HEK293 (cell line): ENCODE data around the gene DHRS7.
A peak's percentile ranks its signal among the peaks of the same experiment; 100 is the strongest.
"Not testable (repeated sequence)": the region's sequence is repeated elsewhere in the genome, so short reads cannot be mapped to it uniquely, and the experiment has no call there.

ENCODE experiments used
- CTCF ChIA-PET: fragments of 350-600 bp; formaldehyde crosslinking; extraction: SDS; loops from one replicate; lab custom pipeline; 2021; ENCODE audit warnings: antibody characterized with exemption; lab: Yijun Ruan, JAX
- POLR2A ChIA-PET: fragments of 300-600 bp; formaldehyde crosslinking; extraction: SDS; loops from one replicate; lab custom pipeline; 2020; ENCODE audit warnings: antibody characterized with exemption, inconsistent platforms; lab: Yijun Ruan, JAX
- H3K27ac ChIP-seq: fragments of 200-500 bp; sonication (Bioruptor generic); 2 replicates; pipeline ENCODE4 v1.5.1; 2014; ENCODE audit warnings: low read depth, low read length, control low read depth, inconsistent platforms; ENCODE audit errors: extremely low read depth
- H3K36me3 ChIP-seq, 2 experiments: fragments of 200-500 bp in 1 of 2; sonication (Bioruptor generic) in 1 of 2; 1 replicate in 1 of 2; 2 replicates in 1 of 2; pipeline ENCODE4 v1.5.1; 2014 to 2017; ENCODE audit warnings: inconsistent platforms in 2 of 2, low read length in 2 of 2; ENCODE audit not compliant: control insufficient read depth in 2 of 2, insufficient read depth in 1 of 2
- H3K4me1 ChIP-seq: fragments of 200-500 bp; sonication (Bioruptor generic); 2 replicates; pipeline ENCODE4 v1.5.1; 2014; ENCODE audit warnings: mild to moderate bottlenecking, low read length, inconsistent platforms; ENCODE audit not compliant: control insufficient read depth, insufficient read depth
- H3K4me3 ChIP-seq: 2 replicates; pipeline ENCODE4 v1.5.1; 2011; ENCODE audit warnings: low read depth, mild to moderate bottlenecking, control low read depth, low read length, moderate library complexity
- H3K9me3 ChIP-seq: fragments of 200-500 bp; sonication (Bioruptor generic); 2 replicates; pipeline ENCODE4 v1.5.1; 2014; ENCODE audit warnings: low read depth, low read length, inconsistent platforms; ENCODE audit not compliant: control insufficient read depth, insufficient read depth
- BCL11B ChIP-seq: fragments of 450-650 bp; formaldehyde crosslinking; IDR thresholded peaks from 2 replicates; pipeline ENCODE4 v1.5.1; 2016; ENCODE audit warnings: low read depth, missing biosample characterization, missing genetic modification characterization
- GLI2 ChIP-seq: fragments of 450-650 bp; formaldehyde crosslinking; IDR thresholded peaks from 2 replicates; pipeline ENCODE4; 2017; ENCODE audit warnings: missing biosample characterization, missing genetic modification characterization, low read depth, borderline replicate concordance
- SCRT1 ChIP-seq: fragments of 450-650 bp; formaldehyde crosslinking; IDR thresholded peaks from 2 replicates; pipeline ENCODE4 v1.5.1; 2016; ENCODE audit warnings: missing biosample characterization, missing genetic modification characterization, borderline replicate concordance
- SCRT2 ChIP-seq: fragments of 450-650 bp; formaldehyde crosslinking; IDR thresholded peaks from 2 replicates; pipeline ENCODE4 v1.5.1; 2016; ENCODE audit warnings: missing biosample characterization, missing genetic modification characterization
- WT1 ChIP-seq: fragments of 450-650 bp; formaldehyde crosslinking; IDR thresholded peaks from 2 replicates; pipeline ENCODE4 v1.5.1; 2016; ENCODE audit warnings: missing biosample characterization, missing genetic modification characterization
- YY1 ChIP-seq: fragments of 450-650 bp; formaldehyde crosslinking; IDR thresholded peaks from 2 replicates; pipeline ENCODE4 v1.5.1; 2018; ENCODE audit warnings: missing biosample characterization, missing genetic modification characterization
- ZBTB44 ChIP-seq: fragments of 450-650 bp; IDR thresholded peaks from 2 replicates; pipeline ENCODE4 v1.5.1; 2018; ENCODE audit warnings: missing biosample characterization, mild to moderate bottlenecking, missing genetic modification characterization
- ZBTB48 ChIP-seq: fragments of 450-650 bp; formaldehyde crosslinking; IDR thresholded peaks from 2 replicates; pipeline ENCODE4 v1.5.1; 2016; ENCODE audit warnings: missing biosample characterization, missing genetic modification characterization
- ZNF16 ChIP-seq: fragments of 450-650 bp; formaldehyde crosslinking; IDR thresholded peaks from 2 replicates; pipeline ENCODE4 v1.5.1; 2016; ENCODE audit warnings: low read depth, missing biosample characterization, missing genetic modification characterization
- ZNF175 ChIP-seq: fragments of 450-650 bp; formaldehyde crosslinking; IDR thresholded peaks from 2 replicates; pipeline ENCODE4 v1.5.1; 2016; ENCODE audit warnings: missing biosample characterization, missing genetic modification characterization
- ZNF654 ChIP-seq: fragments of 450-650 bp; formaldehyde crosslinking; IDR thresholded peaks from 2 replicates; pipeline ENCODE4 v1.5.1; 2016; ENCODE audit warnings: low read depth, missing biosample characterization, missing genetic modification characterization
- ZNF660 ChIP-seq: fragments of 450-650 bp; IDR thresholded peaks from 2 replicates; pipeline ENCODE4 v1.5.1; 2018; ENCODE audit warnings: missing biosample characterization, mild to moderate bottlenecking, missing genetic modification characterization
- ZNF776 ChIP-seq: fragments of 450-650 bp; formaldehyde crosslinking; IDR thresholded peaks from 2 replicates; pipeline ENCODE4 v1.5.0; 2017; ENCODE audit warnings: missing biosample characterization, missing genetic modification characterization, borderline replicate concordance
- ZNF791 ChIP-seq: fragments of 450-650 bp; formaldehyde crosslinking; IDR thresholded peaks from 2 replicates; pipeline ENCODE4 v1.5.1; 2016; ENCODE audit warnings: missing biosample characterization, missing genetic modification characterization
- ZSCAN16 ChIP-seq: fragments of 450-650 bp; formaldehyde crosslinking; IDR thresholded peaks from 2 replicates; pipeline ENCODE4 v1.5.1; 2016; ENCODE audit warnings: missing biosample characterization, missing genetic modification characterization
- TF ChIP-seq, protein P1 (sequence below): fragments of 450-650 bp; formaldehyde crosslinking; IDR thresholded peaks from 2 replicates; pipeline ENCODE4 v1.5.1; 2016; ENCODE audit warnings: missing biosample characterization, missing genetic modification characterization, low read depth
- TF ChIP-seq, protein P2 (sequence below): fragments of 450-650 bp; formaldehyde crosslinking; IDR thresholded peaks from 2 replicates; pipeline ENCODE4 v1.5.1; 2017; ENCODE audit warnings: missing biosample characterization, missing genetic modification characterization

Gene DHRS7

DNA sequence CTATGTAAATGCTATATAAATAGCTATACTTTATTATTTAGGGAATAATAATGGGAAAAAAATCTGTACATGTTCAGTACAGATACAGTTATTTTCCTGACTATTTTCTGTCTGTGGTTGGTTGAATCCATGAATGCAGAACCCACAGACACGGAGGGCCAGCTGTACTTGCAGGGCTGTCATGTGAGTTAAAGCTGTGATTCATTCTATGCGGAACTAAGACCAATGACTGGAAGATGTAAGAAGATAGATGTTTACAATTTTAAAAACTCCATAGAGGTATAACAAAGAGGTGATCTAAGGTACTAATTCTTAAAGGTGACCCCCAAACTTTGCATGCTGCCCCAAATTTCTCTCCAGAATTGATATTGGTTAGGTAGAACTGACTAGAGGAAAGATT is 58.9 kb downstream of the DHRS7 start:
- Histone ChIP-seq H3K36me3 (peaks cover 6 to 23% of the 10 kb centered on the region in 2 experiments; a peak in 1 of 3 replicates), H3K4me3 (no peak overlapping the region), H3K4me1 (no peaks in the 10 kb centered on the region), H3K27ac (no peak overlapping the region), H3K9me3 (no peaks in the 10 kb centered on the region)
- POLR2A ChIA-PET: no interaction called here
- no peak for TF ChIP-seq ZBTB44 (tag by site-specific recombination)
- CTCF ChIA-PET: no interaction called here

- ChIA-PET CTCF (no interaction called here), POLR2A (no interaction called here)
- Histone ChIP-seq H3K27ac (no peak overlapping the region), H3K4me3 (no peak overlapping the region), H3K9me3 (no peaks in the 10 kb centered on the region), H3K36me3 (peaks cover 4 to 8% of the 10 kb centered on the region in 2 experiments; a peak in 2 of 3 replicates), H3K4me1 (no peaks in the 10 kb centered on the region)
- TF ChIP-seq, protein P1, sequence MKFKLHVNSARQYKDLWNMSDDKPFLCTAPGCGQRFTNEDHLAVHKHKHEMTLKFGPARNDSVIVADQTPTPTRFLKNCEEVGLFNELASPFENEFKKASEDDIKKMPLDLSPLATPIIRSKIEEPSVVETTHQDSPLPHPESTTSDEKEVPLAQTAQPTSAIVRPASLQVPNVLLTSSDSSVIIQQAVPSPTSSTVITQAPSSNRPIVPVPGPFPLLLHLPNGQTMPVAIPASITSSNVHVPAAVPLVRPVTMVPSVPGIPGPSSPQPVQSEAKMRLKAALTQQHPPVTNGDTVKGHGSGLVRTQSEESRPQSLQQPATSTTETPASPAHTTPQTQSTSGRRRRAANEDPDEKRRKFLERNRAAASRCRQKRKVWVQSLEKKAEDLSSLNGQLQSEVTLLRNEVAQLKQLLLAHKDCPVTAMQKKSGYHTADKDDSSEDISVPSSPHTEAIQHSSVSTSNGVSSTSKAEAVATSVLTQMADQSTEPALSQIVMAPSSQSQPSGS (tag by site-specific recombination): peak; percentile 62; the same call in 1 of the 2 replicates
- no peak for TF ChIP-seq GLI2
Measured at GRCh38 chr14:60102389-60102788, 62.8 kb downstream of the DHRS7 start.

DNA sequence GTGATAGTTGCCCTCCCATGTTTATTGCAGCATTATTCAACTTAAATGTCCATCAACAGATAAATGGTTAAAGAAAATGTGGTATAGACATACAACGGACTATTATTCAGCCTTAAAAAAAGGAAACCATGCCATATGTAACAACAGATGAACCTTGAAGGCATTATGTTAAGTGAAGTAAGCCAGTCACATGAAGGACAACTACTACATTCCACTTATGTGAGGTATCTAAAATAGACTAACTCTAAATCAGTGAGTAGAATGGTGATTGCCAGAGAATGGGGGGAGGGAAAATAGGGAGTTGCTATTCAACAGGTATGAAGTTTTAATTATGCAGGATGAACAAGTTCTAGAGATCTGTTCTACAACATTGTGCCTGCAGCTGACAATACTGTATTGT is 63.4 kb downstream of the DHRS7 start:
- ChIA-PET POLR2A (no interaction called here), CTCF (interaction anchor here (1.2 kb wide), 1 partner anchor 19 kb away, joined by 3 read pairs; no protein-coding TSS in a partner anchor)
- Histone ChIP-seq H3K9me3 (no peaks in the 10 kb centered on the region), H3K4me3 (no peak overlapping the region), H3K4me1 (no peaks in the 10 kb centered on the region), H3K36me3 (peaks cover 4 to 13% of the 10 kb centered on the region in 2 experiments; a peak in 2 of 3 replicates), H3K27ac (no peak overlapping the region)
- TF ChIP-seq ZNF654 (tag by site-specific recombination): no peak
- TF ChIP-seq SCRT1 (tag by site-specific recombination): 0 out of 2 replicates have a peak, but pooled peaks have one; percentile 31
- TF ChIP-seq SCRT2 (tag by site-specific recombination): peak; percentile 64

DNA sequence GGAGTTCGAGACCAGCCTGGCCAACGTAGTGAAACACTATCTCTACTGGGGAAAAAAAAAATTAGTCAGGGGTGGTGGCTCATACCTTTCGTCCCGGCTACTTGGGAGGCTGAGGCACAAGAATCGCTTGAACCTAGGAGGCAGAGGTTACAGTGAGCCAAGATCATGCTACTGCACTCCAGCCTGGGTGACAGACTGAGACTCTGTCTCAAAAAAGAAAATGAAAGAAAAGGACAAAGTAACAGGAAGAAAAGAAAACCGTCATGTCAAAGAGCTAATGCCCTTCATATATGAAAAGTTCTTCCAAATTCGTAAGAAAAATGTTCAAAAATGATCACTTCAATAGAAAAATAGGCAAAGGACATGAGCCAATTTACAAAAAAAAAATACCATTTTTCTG is 65.3 kb downstream of the DHRS7 start:
- H3K27ac ChIP-seq, H3K9me3 ChIP-seq, H3K4me3 ChIP-seq, POLR2A ChIA-PET, H3K4me1 ChIP-seq: not testable (repeated sequence)
- H3K36me3 ChIP-seq: peaks cover 4 to 13% of the 10 kb centered on the region in 2 experiments; a peak in 2 of 3 replicates
- CTCF ChIA-PET: interaction anchor here (0.7 kb wide), 1 partner anchor 9 kb away, joined by 3 read pairs; no protein-coding TSS in a partner anchor

GRCh38 chr14:60097974-60098373 is 67.2 kb downstream of the DHRS7 start:
- Histone ChIP-seq H3K36me3 (peaks cover 4 to 13% of the 10 kb centered on the region in 2 experiments; a peak in 2 of 3 replicates), H3K27ac (no peak overlapping the region), H3K9me3 (no peaks in the 10 kb centered on the region), H3K4me1 (peaks cover 15% of the 10 kb centered on the region), H3K4me3 (no peak overlapping the region)
- TF ChIP-seq WT1 (tag by site-specific recombination) (no peak), GLI2 (no peak), ZBTB48 (tag by site-specific recombination) (no peak), ZSCAN16 (no peak), ZNF16 (no peak), BCL11B (no peak), ZNF776 (tag by site-specific recombination) (no peak), ZNF175 (tag by site-specific recombination) (no peak), SCRT2 (tag by site-specific recombination) (no peak), ZNF791 (tag by site-specific recombination) (no peak), ZNF660 (tag by site-specific recombination) (no peak), YY1 (tag by site-specific recombination) (no peak)
- TF ChIP-seq, protein P2, sequence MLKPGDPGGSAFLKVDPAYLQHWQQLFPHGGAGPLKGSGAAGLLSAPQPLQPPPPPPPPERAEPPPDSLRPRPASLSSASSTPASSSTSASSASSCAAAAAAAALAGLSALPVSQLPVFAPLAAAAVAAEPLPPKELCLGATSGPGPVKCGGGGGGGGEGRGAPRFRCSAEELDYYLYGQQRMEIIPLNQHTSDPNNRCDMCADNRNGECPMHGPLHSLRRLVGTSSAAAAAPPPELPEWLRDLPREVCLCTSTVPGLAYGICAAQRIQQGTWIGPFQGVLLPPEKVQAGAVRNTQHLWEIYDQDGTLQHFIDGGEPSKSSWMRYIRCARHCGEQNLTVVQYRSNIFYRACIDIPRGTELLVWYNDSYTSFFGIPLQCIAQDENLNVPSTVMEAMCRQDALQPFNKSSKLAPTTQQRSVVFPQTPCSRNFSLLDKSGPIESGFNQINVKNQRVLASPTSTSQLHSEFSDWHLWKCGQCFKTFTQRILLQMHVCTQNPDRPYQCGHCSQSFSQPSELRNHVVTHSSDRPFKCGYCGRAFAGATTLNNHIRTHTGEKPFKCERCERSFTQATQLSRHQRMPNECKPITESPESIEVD (tag by site-specific recombination): no peak
- CTCF ChIA-PET: no interaction called here
- POLR2A ChIA-PET: no interaction called here
